ENCODE measurements around the gene TRAK1.

DNA sequence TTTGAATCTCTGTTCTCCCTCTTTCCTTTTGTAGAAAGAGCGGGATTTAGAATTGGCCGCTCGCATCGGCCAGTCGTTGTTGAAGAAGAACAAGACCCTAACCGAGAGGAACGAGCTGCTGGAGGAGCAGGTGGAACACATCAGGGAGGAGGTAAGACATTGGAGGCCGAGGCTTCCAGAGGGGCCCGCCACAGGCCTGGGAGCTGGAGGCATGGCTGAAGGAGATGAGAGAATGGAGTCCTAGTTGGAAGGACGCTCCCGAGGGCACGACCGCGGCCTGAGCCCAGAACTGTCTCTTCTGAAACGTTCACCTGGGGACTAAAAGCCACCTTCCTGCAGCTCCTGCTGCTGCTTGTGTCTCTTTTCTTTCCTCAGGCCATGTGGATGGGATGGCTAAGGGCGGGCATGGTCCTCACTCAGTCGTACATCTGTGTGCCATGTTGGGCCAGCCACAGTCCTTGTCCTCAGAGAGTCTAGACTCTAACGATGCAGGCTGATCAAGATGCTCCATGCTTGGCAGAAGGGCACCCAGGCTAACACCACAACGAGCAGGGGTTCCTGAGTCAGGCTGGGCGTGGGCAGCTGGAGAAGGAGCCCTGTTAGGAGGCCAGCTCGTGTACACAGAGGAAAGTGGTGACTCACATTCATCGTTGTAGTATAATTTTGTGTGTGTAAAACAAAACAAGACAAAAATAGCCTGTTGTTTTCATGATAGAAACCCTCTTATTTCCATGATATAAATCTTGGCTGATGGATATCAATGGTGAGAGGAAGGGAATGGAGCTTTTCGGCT lies 93.7 kb downstream of the TRAK1 start:
- TF ChIP-seq SUPT20H (IDR thresholded peaks at IDR 0.05; ENCODE audit: borderline replicate concordance, control insufficient read depth, low read depth, low read length), result no peak
- TF ChIP-seq, protein P1, sequence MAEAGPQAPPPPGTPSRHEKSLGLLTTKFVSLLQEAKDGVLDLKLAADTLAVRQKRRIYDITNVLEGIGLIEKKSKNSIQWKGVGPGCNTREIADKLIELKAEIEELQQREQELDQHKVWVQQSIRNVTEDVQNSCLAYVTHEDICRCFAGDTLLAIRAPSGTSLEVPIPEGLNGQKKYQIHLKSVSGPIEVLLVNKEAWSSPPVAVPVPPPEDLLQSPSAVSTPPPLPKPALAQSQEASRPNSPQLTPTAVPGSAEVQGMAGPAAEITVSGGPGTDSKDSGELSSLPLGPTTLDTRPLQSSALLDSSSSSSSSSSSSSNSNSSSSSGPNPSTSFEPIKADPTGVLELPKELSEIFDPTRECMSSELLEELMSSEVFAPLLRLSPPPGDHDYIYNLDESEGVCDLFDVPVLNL (IDR thresholded peaks at IDR 0.05; ENCODE audit: low read depth, low read length), result no peak
- no peak for TF ChIP-seq POLR2A (IDR thresholded peaks at IDR 0.05; ENCODE audit: low read depth, low read length)
- no peak for TF ChIP-seq CEBPB (IDR thresholded peaks at IDR 0.05; ENCODE audit: borderline replicate concordance in 1 of 2, low read depth in 2 of 2, low read length in 2 of 2)
- no peak for TF ChIP-seq ZZZ3 (IDR thresholded peaks at IDR 0.05; ENCODE audit: control insufficient read depth, insufficient read length, low read depth)
- TF ChIP-seq, protein P2, sequence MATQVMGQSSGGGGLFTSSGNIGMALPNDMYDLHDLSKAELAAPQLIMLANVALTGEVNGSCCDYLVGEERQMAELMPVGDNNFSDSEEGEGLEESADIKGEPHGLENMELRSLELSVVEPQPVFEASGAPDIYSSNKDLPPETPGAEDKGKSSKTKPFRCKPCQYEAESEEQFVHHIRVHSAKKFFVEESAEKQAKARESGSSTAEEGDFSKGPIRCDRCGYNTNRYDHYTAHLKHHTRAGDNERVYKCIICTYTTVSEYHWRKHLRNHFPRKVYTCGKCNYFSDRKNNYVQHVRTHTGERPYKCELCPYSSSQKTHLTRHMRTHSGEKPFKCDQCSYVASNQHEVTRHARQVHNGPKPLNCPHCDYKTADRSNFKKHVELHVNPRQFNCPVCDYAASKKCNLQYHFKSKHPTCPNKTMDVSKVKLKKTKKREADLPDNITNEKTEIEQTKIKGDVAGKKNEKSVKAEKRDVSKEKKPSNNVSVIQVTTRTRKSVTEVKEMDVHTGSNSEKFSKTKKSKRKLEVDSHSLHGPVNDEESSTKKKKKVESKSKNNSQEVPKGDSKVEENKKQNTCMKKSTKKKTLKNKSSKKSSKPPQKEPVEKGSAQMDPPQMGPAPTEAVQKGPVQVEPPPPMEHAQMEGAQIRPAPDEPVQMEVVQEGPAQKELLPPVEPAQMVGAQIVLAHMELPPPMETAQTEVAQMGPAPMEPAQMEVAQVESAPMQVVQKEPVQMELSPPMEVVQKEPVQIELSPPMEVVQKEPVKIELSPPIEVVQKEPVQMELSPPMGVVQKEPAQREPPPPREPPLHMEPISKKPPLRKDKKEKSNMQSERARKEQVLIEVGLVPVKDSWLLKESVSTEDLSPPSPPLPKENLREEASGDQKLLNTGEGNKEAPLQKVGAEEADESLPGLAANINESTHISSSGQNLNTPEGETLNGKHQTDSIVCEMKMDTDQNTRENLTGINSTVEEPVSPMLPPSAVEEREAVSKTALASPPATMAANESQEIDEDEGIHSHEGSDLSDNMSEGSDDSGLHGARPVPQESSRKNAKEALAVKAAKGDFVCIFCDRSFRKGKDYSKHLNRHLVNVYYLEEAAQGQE (IDR thresholded peaks at IDR 0.05; ENCODE audit: low read depth, low read length), result no peak
- TF ChIP-seq TBL1XR1 (IDR thresholded peaks at IDR 0.05; ENCODE audit: low read depth, low read length), result no peak
- TF ChIP-seq, protein P3, sequence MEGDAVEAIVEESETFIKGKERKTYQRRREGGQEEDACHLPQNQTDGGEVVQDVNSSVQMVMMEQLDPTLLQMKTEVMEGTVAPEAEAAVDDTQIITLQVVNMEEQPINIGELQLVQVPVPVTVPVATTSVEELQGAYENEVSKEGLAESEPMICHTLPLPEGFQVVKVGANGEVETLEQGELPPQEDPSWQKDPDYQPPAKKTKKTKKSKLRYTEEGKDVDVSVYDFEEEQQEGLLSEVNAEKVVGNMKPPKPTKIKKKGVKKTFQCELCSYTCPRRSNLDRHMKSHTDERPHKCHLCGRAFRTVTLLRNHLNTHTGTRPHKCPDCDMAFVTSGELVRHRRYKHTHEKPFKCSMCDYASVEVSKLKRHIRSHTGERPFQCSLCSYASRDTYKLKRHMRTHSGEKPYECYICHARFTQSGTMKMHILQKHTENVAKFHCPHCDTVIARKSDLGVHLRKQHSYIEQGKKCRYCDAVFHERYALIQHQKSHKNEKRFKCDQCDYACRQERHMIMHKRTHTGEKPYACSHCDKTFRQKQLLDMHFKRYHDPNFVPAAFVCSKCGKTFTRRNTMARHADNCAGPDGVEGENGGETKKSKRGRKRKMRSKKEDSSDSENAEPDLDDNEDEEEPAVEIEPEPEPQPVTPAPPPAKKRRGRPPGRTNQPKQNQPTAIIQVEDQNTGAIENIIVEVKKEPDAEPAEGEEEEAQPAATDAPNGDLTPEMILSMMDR (IDR thresholded peaks at IDR 0.05 in 2 of 3, conservative IDR thresholded peaks at IDR 0.05 in 1 of 3; ENCODE audit: control insufficient read depth in 2 of 3, extremely low read depth in 1 of 3, insufficient read depth in 1 of 3, low read depth in 3 of 3, low read length in 3 of 3), result no peak

Data from GM12878 (cell line).